Prostate gland (tissue), 2 donors: ENCODE measurements around the gene UAP1L1.

Experiments used
- POLR2AphosphoS5 ChIP-seq: sonication (generic); formaldehyde crosslinking; IDR thresholded peaks from one replicate; pipeline ENCODE4 v1.6.1; 2017; ENCODE audit warnings: antibody characterized with exemption
- TF ChIP-seq, protein P1 (sequence below), 4 experiments: fragments of 200-600 bp in 2 of 4; fragments of 450-650 bp in 2 of 4; sonication (generic) in 2 of 4; IDR thresholded peaks; 1 replicate in 3 of 4; 2 replicates in 1 of 4; pipeline ENCODE4 v1.5.1; 2016 to 2019; ENCODE audit warnings: antibody characterized with exemption in 4 of 4, mild to moderate bottlenecking in 2 of 4, moderate library complexity in 2 of 4

DNA sequence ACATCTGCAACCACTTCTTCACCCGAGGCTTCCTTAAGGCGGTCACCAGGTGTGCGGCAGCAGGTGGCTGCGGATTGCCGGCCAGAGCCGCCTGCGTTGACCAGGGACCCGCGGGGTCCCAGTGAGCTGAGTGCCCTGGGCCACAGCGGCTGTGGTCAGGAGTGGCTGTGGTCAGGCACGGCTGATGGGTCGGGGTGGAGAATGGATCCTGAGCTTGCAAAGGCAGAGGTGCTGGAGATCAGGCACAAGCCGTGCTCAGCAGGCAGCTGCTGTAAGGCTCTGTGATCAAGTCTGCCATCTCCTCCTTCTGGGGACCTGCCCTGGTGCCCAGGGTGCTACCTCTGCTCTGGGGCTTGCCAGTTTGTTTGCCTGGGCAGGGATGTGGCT is 2.1 kb downstream of the UAP1L1 start:
- TF ChIP-seq POLR2AphosphoS5 = no peak
- TF ChIP-seq, protein P1, sequence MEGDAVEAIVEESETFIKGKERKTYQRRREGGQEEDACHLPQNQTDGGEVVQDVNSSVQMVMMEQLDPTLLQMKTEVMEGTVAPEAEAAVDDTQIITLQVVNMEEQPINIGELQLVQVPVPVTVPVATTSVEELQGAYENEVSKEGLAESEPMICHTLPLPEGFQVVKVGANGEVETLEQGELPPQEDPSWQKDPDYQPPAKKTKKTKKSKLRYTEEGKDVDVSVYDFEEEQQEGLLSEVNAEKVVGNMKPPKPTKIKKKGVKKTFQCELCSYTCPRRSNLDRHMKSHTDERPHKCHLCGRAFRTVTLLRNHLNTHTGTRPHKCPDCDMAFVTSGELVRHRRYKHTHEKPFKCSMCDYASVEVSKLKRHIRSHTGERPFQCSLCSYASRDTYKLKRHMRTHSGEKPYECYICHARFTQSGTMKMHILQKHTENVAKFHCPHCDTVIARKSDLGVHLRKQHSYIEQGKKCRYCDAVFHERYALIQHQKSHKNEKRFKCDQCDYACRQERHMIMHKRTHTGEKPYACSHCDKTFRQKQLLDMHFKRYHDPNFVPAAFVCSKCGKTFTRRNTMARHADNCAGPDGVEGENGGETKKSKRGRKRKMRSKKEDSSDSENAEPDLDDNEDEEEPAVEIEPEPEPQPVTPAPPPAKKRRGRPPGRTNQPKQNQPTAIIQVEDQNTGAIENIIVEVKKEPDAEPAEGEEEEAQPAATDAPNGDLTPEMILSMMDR (IDR thresholded peaks at IDR 0.05) = no peak
